NOMO-1 treated with dmso at 0.1 percent for 144 hours (cell line): ENCODE data around the gene PLOD1.
A peak's percentile ranks its signal among the peaks of the same experiment; 100 is the strongest.

ENCODE experiments used
- DNase-seq: peaks from one replicate; lab custom pipeline; 2025; ENCODE audit not compliant: unreplicated experiment; lab: John Stamatoyannopoulos, UW

The PLOD1 gene

DNA sequence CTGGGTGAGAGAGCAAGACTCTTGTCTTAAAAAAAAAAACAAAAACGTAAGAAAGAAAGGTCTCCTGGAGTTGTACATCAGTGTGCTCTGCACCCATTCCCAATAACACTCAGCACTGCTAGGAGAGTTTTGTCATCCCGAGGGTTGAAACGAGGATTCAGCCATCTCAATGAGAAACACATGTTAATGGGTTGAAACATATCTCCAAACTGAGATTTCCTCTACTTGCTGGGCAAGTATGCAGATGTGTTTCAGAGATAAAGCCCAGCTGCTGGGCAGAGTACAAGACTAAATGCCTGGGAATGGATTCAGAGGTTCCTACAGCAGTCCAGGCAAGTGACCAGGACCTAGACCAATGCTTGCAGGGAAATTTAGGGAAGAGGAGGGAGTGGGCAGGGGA is 43.1 kb downstream of the PLOD1 start:
- DNase-seq: no peak

DNA sequence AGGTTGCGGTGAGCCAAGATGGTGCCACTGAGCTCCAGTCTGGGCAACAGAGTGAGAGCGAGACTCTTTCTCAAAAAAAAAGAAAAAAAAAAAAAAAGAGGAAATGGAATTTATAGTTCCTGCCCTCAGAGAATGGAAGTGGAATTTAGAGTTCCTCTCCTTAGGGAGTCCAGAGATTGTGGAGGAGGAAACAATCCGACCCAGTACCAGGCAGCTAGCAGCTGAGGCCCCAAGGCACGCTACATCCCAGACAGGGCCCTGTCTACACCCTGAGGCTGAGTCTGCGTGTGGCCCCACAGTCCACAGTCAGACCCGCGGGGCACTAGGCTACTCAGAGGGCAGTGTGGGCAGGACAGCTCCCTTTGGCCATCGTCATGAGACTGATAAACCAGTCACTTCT is 43.8 kb downstream of the PLOD1 start:
- no peak for DNase-seq

DNA sequence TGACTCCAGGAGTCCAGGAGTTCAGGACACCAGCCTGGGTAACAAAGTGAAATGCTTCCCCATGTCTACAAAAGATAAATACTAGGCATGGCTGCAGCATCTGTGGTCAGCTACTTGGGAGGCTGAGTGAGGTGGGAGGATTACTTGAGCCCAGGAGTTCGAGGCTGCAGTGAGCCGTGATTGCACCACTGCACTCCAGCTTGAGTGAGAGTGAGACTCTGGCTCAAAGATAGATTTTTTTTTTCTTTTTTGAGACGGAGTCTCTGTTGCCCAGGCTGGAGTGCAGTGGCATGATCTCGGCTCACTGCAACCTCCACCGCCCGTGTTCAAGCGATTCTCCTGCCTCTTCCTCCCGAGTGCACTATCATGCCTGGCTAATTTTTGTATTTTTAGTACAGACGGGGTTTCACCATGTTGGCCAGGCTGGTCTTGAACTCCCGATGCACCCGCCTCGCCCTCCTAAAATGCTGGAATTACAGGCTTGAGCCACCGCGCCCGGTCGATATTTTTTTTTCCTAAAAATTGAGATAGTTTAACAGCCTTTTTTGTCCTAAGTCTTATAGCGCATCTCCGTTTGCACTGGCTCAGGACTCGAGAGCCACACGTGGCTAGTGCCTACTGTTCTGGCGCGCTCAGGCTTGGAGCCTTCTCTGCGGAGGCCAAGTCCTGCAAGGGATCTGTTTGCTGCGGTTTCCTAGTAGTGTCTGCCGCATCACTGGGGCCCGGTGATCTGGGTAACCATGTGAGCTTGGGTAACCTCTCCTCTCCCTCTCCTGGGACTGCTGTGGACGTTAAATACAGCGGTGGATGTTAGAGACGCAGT is 44.7 kb downstream of the PLOD1 start:
- no peak for DNase-seq

DNA sequence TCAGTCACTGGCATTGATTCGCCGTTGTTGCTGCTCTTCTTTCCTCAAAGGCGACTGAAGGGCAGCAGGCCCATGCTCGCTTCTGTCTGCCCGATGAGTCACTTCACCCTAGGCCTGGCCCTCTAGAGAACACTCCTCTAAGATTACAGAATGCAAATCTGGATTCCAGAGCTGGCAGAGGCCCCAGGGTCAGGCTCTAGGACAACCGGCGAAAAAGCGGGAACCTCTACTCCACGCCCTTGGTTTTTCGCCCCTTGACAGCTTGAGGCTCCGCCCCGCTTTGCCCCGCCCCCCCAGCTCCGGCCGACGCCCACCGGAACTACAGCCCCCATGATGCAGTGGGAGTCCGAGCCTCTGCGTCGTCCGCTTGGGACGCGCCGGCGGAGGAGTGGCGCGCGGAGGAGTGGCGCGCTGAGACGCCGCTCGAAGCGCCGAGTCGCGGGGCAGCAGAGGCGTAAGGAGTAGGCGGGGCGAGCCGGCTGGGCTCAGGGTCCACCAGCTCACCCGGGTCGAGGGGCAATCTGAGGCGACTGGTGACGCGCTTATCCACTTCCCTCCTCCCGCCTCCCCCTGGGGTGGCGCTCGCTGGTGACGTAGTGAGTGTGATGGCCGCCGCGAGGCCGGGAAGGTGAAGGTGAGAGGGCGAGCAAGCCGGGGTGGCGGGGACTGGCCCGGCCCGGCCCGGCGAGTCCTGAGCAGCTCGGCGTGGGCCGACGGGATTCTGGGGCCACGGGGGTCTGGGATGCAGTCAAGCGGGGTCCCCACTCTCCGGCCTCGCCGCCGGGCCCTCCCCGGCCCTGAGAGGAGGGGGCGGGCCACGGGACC is 45.5 kb downstream of the PLOD1 start, which contains the start of gene MFN2:
MFN2 (plus strand) TSS at position 594 of the 825 bp plus-strand sequence. CDS start 8,725 bp downstream, outside the sequence.
- DNase-seq: peak; percentile 98

DNA sequence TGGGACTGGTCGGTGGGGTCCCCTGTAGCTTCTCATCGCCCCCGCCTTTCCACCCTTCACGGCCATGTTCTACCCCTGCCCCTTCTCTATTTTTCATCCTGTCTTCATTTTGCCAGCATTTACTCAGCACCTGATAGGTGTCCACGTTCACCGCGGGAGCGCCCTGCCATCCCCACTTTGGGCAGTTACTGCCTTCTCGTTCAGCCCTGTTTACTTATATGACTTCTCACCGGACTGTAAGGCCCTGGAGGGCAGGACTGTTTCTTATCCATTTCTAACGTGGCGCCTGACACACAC is 46.1 kb downstream of the PLOD1 start:
- no peak for DNase-seq

DNA sequence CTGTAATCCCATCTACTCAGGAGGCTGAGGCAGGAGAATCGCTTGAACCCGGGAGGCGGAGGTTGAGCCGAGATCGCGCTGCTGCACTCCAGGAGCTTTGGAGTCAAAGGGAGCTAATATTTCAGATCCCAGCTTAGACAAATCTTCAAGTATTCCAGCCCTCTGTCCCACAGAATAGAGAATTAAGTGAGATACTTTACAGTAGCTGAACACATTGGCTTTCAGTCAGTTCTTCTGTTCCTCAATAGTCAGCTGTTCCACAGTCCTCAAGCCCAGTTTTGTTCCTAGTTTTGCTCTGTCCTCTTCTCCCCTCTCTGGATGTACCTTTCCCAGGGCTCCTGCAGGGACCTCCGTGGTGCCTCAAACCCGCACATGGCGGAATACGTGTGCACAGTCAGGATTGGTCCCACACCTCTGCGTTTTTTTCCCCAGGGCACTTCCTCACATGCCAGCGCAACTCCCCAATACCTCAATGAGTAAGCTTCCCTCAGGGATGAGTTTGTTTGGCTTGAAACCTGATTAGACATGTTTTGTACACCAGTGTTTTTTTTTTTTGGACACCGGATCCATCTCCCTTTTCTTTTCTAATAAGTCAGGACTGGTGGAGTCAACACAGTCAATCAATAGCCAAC is 47.0 kb downstream of the PLOD1 start:
- no peak for DNase-seq

DNA sequence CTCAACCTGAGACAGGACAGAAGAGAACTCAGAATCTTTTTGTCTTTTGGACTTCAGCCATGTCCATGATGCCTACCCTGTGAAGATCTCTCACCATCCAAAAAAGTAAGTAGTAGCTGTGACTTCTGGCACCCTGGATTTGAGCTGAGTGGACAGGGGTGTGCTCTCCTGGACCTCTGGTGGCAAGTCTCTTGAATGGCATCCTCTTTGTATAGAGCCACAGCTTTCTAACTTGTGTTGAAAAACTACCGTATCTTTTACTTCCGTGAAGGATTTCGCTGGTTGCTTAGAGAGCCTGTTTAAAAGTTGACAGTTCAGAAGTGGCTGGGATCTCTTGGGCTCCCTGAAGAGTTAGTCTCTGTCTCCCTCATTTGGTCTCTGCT is 47.5 kb downstream of the PLOD1 start:
- DNase-seq: no peak

DNA sequence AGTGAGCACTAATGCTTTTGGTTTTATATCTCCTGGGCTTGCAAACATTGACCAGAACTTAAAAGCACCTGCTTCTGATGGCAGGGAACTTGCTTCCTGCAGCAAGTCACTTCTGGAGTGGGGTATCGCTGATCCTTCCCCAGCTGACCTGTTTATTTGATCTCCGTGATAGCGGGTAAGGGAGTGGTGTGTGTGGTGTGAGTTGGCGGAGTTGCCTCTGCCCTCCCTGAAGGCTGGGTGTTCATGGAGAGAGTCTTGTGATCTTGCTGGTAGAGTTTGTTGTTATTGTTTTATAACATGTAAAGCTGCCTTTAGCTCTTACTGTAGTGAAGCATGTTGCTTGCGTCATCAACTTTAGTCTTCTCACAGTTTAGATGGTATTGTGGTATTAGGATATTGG is 49.6 kb downstream of the PLOD1 start:
- no peak for DNase-seq

DNA sequence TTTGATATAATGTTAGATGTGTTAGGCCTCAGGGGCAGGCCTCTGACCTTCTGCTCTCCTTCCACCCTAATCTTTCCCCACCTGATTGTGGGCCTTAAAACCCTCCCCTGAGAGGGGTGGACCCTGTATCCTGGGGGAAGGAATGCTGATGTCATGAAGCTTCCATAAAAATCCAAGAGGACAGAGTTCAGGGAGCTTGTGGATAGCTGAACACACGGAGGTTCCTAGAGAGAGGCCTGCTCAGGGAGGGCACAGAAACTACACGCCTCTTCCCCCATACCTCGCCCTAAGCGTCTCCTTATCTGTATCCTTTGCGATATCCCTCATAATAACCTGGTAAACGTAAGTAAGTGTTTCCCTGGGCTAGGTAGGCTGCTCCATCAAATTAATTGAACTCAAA is 50.1 kb downstream of the PLOD1 start:
- DNase-seq: no peak

DNA sequence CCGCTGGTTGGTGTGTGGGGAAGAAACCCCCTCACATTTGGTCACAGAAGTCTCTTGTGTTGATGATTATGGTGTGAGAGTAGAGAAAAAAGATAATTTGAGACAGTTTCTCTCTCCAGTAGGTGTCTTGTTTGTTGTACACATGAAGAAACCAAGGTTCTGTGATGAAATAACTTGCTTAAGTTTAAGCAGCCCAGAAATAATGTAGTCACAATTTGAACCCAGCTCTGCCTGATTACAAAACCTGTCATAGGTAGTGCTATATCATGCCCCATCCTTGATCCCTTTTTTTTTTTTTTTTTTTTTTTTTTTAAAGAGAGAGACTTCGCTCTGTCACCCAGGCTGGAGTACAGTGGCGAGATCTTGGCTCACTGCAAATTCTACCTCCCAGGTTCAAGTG is 50.7 kb downstream of the PLOD1 start:
- no peak for DNase-seq

DNA sequence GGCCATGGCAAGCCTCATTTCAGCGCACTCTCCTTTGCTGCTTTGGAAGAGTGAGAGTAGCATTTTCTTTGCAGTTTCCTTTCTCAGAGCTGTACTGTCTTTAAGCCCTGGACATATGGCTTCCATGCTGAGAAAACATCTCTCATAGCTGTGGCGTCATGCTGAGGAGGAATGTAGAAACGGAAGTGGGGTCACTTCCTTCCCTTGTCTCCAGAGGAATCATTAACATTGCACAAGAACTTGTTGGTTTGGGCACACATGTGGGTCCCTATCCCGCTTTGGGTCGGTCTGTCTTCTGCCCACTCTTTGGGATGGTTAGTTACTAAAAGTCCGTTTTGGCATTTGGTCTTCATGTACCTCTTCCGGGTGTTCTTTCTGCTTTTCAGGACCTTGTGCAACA is 51.3 kb downstream of the PLOD1 start:
- peak; percentile 47 for DNase-seq

DNA sequence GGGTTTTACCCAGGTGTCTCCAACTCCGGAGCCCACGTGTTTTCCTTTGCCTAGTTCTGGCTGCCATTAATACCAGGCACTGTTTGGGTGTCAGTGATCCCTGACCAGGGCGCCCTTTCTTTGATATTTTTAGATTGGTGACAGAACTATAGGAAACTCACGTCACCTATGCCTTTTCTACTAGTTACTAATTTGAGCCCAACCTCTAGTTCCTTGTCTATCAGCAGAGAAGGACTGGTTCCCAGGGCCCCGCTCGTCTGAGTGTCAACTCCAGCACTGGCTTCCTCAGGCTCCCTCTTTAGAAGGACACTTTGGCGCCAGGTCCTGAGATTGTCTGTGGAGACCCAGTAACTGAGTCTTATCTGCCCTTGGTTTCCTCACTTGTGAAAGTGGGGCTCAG is 55.2 kb downstream of the PLOD1 start:
- DNase-seq: no peak

DNA sequence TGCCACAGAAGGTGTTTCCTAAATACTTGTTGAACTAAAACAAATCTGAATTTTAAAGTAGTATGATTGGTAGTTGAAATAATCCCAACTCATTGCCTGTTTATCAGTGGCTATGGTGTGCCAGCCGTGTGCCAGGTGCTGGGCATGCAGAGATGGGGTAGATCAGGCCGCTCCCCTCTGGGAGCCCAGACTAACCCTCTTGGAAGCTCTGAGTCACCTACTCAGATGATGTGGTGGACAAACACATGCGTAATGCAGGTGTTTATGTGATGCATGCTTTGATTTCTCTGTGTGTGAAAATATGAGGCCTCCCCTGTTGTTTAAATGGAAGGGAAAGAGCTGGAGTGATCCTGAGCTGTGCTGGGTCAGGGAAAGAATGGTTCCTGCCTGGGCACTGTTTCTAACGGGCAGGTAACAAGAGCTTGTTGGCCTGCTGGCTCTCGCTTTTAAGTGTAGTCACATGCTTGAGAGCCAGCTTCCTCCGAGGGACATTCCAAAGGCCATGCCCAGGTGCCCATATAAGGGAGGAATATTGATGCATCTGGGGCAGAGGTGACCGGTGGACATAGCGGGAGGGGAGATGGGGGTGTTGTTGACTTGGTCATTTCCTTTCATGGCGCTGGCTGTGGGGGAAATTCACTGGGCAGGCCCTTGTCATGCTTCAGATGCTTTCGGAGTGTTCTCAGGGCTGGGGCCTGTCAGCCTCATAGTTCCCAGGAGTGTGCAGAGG is 56.0 kb downstream of the PLOD1 start:
- DNase-seq: no peak

DNA sequence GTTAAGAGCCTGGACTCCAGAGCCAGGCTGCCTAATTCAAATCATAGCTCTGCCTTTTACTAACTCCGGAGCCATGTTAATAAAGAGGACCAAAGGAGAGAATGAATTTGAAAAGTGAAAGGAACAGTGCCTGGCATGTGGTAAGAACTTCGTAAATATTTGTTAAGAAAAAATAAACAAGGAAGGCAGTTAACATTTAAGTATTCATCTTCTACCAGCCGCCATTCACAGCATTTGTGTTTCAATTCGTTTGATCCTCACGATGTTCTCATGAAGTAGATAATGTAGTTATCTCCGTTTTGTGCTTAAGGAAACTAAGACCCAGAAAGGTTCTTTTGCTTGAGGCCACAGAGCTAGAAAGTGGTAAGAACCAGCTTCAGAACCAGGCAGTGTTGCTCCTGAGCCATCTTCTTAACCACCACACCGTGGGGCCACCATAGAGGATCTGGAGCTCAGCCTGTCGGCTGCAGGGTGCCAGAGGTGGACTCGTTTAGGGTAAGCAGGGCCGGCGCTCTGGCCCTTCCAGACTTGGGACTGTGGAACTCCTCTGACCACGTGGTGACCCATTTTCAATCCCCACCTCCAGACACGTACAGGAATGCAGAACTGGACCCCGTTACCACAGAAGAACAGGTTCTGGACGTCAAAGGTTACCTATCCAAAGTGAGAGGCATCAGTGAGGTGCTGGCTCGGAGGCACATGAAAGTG is 57.6 kb downstream of the PLOD1 start:
- DNase-seq: no peak

DNA sequence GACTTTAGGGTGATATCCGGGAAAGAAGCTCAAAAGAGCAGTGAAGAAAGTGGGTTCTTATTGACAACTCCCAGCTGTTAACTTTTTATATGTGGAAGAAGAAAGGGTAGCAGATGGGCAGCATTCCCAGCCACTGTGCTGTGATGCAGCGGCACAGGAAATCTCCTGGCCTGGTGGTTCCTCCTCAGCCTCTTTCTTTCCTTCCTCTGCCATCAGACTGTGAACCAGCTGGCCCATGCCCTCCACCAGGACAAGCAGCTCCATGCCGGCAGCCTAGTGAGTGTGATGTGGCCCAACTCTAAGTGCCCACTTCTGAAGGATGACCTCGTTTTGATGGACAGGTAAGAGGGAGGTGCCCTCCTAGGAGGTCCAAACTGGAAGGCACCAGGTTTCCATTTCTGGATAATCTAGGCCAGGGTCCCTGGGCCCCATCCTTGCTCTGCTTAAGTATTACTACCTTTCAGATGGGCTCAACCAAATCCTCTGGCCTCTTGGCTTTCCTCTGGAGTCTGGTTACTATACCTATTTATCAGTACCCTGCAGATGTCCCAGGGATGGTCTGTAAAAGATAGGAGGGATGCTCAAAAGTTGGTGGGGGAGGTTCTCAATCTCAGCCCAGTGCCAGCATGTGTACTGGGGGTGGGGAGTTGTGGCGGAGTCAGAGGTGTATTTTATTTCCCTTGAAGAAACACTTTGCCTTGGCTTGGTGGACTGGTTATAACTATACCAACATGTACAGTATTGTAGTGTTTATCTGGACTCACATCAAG is 62.7 kb downstream of the PLOD1 start:
- DNase-seq: no peak

DNA sequence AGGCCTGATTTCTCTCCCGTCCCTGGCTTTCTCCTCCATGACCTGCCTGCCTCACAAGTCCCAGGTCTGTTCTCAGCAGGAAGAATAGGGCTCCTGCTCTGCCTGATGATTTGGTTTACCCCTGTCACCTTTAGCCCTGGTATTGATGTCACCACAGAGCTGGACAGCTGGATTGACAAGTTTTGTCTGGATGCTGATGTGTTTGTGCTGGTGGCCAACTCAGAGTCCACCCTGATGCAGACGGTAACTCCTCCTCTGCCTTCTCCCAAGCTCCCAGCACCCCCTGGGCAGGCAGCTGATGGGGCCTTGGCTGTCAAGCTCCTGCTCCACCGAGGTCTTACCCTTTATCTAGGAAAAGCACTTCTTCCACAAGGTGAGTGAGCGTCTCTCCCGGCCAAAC is 64.1 kb downstream of the PLOD1 start:
- DNase-seq: no peak

DNA sequence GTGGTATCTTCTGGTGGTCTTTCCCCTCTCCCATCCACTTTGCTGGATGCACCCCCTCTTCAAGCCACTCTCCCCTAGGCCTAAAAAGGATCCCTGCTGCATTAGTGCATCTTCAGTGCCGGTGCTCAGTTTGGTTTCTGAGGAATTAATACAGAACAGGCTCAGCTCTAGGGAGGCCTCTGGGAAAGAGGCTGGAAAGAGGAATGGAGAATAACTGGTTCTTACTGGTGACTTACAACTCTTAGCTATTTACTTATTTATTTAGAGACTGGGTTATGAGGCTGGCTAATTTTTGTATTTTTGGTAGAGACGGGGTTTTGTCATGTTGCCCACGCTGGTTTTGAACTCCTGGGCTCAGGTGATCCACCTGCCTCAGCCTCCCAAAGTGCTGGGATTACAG is 64.7 kb downstream of the PLOD1 start:
- no peak for DNase-seq

DNA sequence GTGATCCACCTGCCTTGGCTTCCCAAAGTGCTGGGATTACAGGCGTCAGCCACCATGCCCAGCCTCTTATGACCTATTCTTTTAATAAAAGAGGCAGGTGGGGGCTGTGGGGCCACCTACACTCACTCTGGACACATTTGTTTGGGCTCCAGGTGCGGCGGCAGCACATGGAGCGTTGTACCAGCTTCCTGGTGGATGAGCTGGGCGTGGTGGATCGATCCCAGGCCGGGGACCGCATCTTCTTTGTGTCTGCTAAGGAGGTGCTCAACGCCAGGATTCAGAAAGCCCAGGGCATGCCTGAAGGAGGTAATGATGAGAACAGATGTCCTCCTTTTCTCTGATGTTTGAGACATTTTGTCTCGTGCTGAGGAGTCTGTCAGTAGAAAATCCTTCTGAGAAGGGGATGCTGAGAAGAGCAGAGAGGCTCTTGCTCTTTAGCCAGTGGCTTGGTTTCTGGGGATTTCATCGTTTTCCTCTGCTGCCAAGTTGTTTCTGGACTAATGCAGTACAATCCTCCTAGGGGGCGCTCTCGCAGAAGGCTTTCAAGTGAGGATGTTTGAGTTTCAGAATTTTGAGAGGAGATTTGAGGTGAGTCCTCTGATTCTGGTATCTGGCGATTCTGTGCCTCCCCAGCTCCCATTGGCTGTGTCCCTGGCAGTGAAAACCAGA is 66.9 kb downstream of the PLOD1 start:
- no peak for DNase-seq

DNA sequence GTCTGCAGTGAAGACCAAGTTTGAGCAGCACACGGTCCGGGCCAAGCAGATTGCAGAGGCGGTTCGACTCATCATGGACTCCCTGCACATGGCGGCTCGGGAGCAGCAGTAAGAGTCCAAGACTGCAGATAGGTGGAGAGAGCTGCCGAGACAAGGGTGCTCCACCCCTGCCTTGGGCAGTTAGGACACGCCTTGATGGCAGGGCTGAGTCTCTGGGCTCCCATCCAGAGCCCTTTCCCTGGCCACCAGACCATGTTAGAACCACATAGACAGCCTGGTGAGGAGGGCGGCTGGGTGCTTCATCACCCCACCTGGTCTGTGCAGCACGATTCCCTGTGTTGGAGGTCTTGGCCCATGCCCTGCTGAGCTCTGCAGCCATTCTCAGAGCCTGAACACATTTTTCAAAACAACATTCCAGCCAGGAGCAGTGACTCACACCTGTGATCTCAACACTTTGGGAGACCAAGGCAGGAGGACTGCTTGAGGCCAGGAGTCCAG is 67.5 kb downstream of the PLOD1 start:
- no peak for DNase-seq
